Endothelial cell (in vitro differentiated cells): ENCODE results near the gene MROH7. TPM values are rescaled to one million over a fixed set of nuclear protein-coding genes. Genes with fewer than 3 reads are reported as not detected.

ENCODE experiments used
- DNase-seq: peaks from one replicate; pipeline ENCODE4 v3.0.0; 2021; ENCODE audit warnings: low spot score
- H3K27ac Mint-ChIP-seq: one replicate; pipeline ENCODE4 v1.8.0; 2021; ENCODE audit warnings: mixed read lengths, inconsistent platforms; ENCODE audit not compliant: unreplicated experiment
- H3K27me3 Mint-ChIP-seq: one replicate; pipeline ENCODE4 v1.8.0; 2021; ENCODE audit warnings: mild to moderate bottlenecking, moderate library complexity, mixed read lengths, inconsistent platforms; ENCODE audit not compliant: unreplicated experiment
- H3K36me3 Mint-ChIP-seq: one replicate; pipeline ENCODE4 v1.8.0; 2021; ENCODE audit warnings: mild to moderate bottlenecking, low read depth, mixed read lengths, inconsistent platforms; ENCODE audit not compliant: unreplicated experiment
- H3K4me1 Mint-ChIP-seq: one replicate; pipeline ENCODE4 v1.8.0; 2021; ENCODE audit warnings: mild to moderate bottlenecking, mixed read lengths, inconsistent platforms; ENCODE audit not compliant: unreplicated experiment
- H3K4me3 Mint-ChIP-seq: one replicate; pipeline ENCODE4 v1.8.0; 2021; ENCODE audit warnings: mild to moderate bottlenecking, mixed read lengths, inconsistent platforms; ENCODE audit not compliant: unreplicated experiment
- H3K9me3 Mint-ChIP-seq: one replicate; pipeline ENCODE4 v1.8.0; 2021; ENCODE audit warnings: mixed read lengths, inconsistent platforms; ENCODE audit not compliant: unreplicated experiment
- total RNA-seq: library from RNA; stranded (reverse); fragmentation: NEBNext Ultra II Directional; extraction: Animal tissue kit (Norgen Biotek cat#: 25700); gene quantifications from one replicate; pipeline ENCODE4 v1.2.1, GENCODE V29; 2021; ENCODE audit not compliant: unreplicated experiment
- TF ChIP-seq, protein P1 (sequence below): fragments of 200-600 bp; sonication (generic); IDR thresholded peaks from one replicate; pipeline ENCODE4 v1.5.0; 2021; ENCODE audit warnings: antibody characterized with exemption; ENCODE audit not compliant: unreplicated experiment

Gene MROH7
- total RNA-seq, 1 donor from 2014 or later, result 3.3 TPM

DNA sequence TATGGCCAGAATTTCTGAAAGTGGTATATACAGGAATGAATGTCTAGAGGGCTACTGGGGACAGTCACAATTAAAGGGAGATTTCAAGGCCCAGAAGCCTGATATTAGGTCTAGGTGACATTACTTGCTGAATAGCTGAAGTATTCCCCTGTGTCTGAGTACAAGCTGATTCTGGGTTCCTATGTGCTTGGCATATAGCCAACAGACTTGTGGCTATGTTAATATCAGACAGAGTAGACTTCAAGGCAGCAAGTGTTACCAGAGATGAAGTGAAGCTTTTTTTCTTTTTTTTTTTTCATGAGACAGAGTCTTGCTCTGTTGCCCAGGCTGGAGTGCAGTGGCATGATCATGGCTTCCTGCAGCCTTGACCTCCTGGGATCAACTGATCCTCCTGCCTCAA is 82.4 kb downstream of the MROH7 start:
- Mint-ChIP-seq H3K36me3 (peaks cover 36% of the 10 kb centered on the region), H3K27me3 (no peaks in the 10 kb centered on the region)

DNA sequence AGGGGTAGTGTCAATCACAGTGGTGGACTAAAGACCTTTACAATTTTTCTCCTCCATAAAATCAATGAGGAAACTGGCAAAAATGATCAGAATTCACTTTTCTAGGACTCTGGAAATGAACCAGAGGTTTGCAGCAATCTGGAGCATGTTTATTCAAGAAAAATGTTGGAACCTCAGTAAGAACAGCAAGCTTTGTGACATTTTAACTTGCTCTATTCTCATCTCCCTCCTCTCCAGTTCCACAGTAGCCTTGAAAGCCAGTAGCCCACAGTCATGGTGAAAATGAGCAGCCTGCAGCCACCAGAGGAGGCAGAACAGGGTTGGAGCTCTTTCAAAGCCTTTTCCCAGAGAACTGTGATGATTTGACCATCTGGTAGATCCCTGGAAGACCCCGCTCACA is 83.2 kb downstream of the MROH7 start:
- Mint-ChIP-seq H3K4me3 (peak overlapping the region; percentile 7), H3K36me3 (peaks cover 36% of the 10 kb centered on the region), H3K27ac (no peak overlapping the region), H3K9me3 (no peaks in the 10 kb centered on the region), H3K27me3 (no peaks in the 10 kb centered on the region), H3K4me1 (no peaks in the 10 kb centered on the region)
- no peak for DNase-seq
- TF ChIP-seq, protein P1, sequence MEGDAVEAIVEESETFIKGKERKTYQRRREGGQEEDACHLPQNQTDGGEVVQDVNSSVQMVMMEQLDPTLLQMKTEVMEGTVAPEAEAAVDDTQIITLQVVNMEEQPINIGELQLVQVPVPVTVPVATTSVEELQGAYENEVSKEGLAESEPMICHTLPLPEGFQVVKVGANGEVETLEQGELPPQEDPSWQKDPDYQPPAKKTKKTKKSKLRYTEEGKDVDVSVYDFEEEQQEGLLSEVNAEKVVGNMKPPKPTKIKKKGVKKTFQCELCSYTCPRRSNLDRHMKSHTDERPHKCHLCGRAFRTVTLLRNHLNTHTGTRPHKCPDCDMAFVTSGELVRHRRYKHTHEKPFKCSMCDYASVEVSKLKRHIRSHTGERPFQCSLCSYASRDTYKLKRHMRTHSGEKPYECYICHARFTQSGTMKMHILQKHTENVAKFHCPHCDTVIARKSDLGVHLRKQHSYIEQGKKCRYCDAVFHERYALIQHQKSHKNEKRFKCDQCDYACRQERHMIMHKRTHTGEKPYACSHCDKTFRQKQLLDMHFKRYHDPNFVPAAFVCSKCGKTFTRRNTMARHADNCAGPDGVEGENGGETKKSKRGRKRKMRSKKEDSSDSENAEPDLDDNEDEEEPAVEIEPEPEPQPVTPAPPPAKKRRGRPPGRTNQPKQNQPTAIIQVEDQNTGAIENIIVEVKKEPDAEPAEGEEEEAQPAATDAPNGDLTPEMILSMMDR, result no peak

More for the DNA sequence above, 82.4 kb downstream of the MROH7 start:
- Mint-ChIP-seq H3K4me3 (peak overlapping the region; percentile 68), H3K27ac (no peak overlapping the region), H3K9me3 (no peaks in the 10 kb centered on the region), H3K4me1 (no peaks in the 10 kb centered on the region)
- TF ChIP-seq, protein P1, result no peak
- DNase-seq, result no peak

DNA sequence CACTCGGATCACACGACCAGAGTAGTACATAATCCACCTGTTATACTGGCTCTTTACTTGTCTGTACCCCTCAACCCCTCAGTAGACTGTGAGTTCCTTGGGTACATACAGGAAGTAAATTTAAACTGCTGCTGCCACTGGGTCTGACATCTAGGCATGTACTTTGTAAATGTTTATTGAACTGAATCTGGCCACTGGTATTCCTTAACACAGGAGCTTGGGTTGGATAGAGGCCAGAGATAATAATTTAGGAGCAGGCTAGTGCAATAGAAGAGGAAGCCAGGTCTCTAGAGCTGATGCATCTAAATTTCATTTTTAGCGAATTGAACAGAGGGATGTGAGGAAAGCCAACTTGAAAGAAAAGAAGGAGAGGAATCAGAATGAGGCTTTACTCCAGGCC is 86.4 kb downstream of the MROH7 start:
- Mint-ChIP-seq H3K36me3 (peaks cover 40% of the 10 kb centered on the region), H3K4me1 (no peaks in the 10 kb centered on the region), H3K27ac (no peak overlapping the region), H3K4me3 (no peak overlapping the region), H3K27me3 (no peaks in the 10 kb centered on the region), H3K9me3 (no peaks in the 10 kb centered on the region)
- no peak for DNase-seq
- TF ChIP-seq, protein P1, result no peak

DNA sequence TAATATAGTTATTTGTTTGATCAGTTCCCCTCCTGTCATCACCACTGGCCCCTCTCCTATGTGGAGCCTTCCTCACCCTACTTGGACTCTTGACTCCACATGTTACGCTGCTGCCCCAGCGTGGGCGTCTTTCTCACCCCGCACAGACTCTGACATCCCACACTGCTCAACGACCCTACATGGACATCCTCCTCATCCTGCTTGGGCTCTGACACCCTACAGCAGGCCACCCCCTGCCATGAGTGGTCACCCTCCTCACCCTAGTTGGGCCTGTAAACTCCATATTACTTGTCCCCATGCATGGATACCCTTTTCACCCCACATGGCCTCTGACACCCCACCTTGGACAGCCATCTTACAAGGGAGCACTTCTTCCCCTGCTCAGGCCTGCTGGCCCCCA is 95.1 kb downstream of the MROH7 start:
- Mint-ChIP-seq H3K36me3 (peaks cover 39% of the 10 kb centered on the region), H3K9me3 (no peaks in the 10 kb centered on the region), H3K27me3 (no peaks in the 10 kb centered on the region), H3K4me1 (no peaks in the 10 kb centered on the region), H3K4me3 (no peak overlapping the region), H3K27ac (peak overlapping the region; percentile 21)
- TF ChIP-seq, protein P1, result no peak
- no peak for DNase-seq

DNA sequence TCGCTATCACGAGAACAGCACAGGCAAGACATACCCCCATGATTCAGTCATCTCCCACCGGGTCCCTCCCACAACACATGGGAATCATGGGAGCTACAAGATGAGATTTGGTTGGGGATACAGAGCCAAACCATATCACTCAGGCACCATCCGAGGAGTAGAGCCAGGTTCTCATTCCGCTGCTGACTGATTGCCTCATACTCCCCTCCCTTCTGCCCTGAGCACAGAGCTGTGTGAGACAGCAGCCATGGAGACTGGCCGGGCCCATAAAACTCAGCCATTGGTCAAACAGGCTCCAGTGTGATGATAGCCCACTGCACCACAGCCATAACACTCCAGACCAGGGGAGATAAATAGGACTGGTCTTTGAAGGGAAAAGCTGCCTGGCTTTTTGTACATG is 96.7 kb downstream of the MROH7 start:
- no peak overlapping the region for H3K27ac Mint-ChIP-seq
- peaks cover 44% of the 10 kb centered on the region for H3K36me3 Mint-ChIP-seq
- no peak for DNase-seq
- TF ChIP-seq, protein P1, result no peak
- no peaks in the 10 kb centered on the region for H3K9me3 Mint-ChIP-seq
- no peaks in the 10 kb centered on the region for H3K27me3 Mint-ChIP-seq
- H3K4me1 Mint-ChIP-seq, result no peaks in the 10 kb centered on the region
- H3K4me3 Mint-ChIP-seq, result no peak overlapping the region
